HG03064 (cell line): Measurements from ENCODE around the gene PRKRIP1.
A peak's percentile ranks its signal among the peaks of the same experiment; 100 is the strongest.
"Not testable (repeated sequence)": the region's sequence is repeated elsewhere in the genome, so short reads cannot be mapped to it uniquely, and the experiment has no call there.

Experiments
- ATAC-seq: cut with Tn5 transposase; IDR thresholded peaks from one replicate; pipeline ENCODE4 v1.9.1; 2021; ENCODE audit warnings: low read depth; ENCODE audit not compliant: unreplicated experiment

The PRKRIP1 gene

GRCh38 chr7:102455596-102455995 is 59.4 kb downstream of the PRKRIP1 start:
- no peak for ATAC-seq

GRCh38 chr7:102456327-102456726 is 60.2 kb downstream of the PRKRIP1 start:
- no peak for ATAC-seq

- ATAC-seq: no peak
These were observed 61.3 kb downstream of the PRKRIP1 start for GRCh38 chr7:102457352-102457924.

GRCh38 chr7:102459221-102459844 is 63.2 kb downstream of the PRKRIP1 start:
- ATAC-seq: no peak

- ATAC-seq: no peak
These were observed 64.3 kb downstream of the PRKRIP1 start for GRCh38 chr7:102460467-102460866.

- no peak for ATAC-seq
These were observed 67.8 kb downstream of the PRKRIP1 start for GRCh38 chr7:102463841-102464576.

GRCh38 chr7:102464577-102465280 is 68.6 kb downstream of the PRKRIP1 start, which contains the start of the genes ALKBH4 and LRWD1:
Gene ALKBH4, minus strand, starts transcription at chr7:102464863. Its CDS starts 27 bp downstream, at chr7:102464836.
Gene LRWD1, plus strand, starts transcription at chr7:102464984. Its CDS starts 97 bp downstream, at chr7:102465081.
- ATAC-seq: peak; percentile 79

- ATAC-seq: no peak
These were observed 69.9 kb downstream of the PRKRIP1 start for GRCh38 chr7:102466097-102466496.

- ATAC-seq: no peak
These were observed 71.7 kb downstream of the PRKRIP1 start for GRCh38 chr7:102467581-102468477.

GRCh38 chr7:102468478-102469350 is 72.6 kb downstream of the PRKRIP1 start:
- ATAC-seq: no peak

GRCh38 chr7:102469351-102469971 is 73.3 kb downstream of the PRKRIP1 start:
- no peak for ATAC-seq

- ATAC-seq: no peak
These were observed 74.0 kb downstream of the PRKRIP1 start for GRCh38 chr7:102469972-102470825.

GRCh38 chr7:102471791-102472125 is 75.6 kb downstream of the PRKRIP1 start:
- no peak for ATAC-seq

GRCh38 chr7:102472126-102473041 is 76.2 kb downstream of the PRKRIP1 start:
- ATAC-seq: no peak

- no peak for ATAC-seq
These were observed 77.3 kb downstream of the PRKRIP1 start for GRCh38 chr7:102473271-102473991.

GRCh38 chr7:102474116-102474515 is 78.0 kb downstream of the PRKRIP1 start:
- not testable (repeated sequence) for ATAC-seq
